GM12878 (cell line): ENCODE measurements around the gene CINP. TPM values are rescaled to one million over a fixed set of nuclear protein-coding genes. Genes with fewer than 3 reads are reported as not detected.

ENCODE experiments used
- ATAC-seq: fragments of 200-7000 bp; cut with Tn5 transposase; 3 replicates; pipeline ENCODE4 v1.9.1; 2020; ENCODE audit warnings: mild to moderate bottlenecking, moderate library complexity
- BruUV-seq: library from RNA; stranded (reverse); fragments of 400-500 nt; replicated peaks from 2 replicates; lab custom pipeline; 2021; lab: Mats Ljungman, UMichigan
- CTCF ChIA-PET: fragments of 300-600 bp; sonication (Branson Sonifier 250); formaldehyde crosslinking; extraction: SDS; loops from one replicate; lab custom pipeline; 2021; ENCODE audit warnings: inconsistent platforms; lab: Yijun Ruan, JAX
- POLR2A ChIA-PET: fragments of 350-600 bp; formaldehyde crosslinking; extraction: SDS; loops from one replicate; lab custom pipeline; 2021; ENCODE audit warnings: inconsistent platforms; lab: Charles Lee
- RAD21 ChIA-PET: fragments of 300-600 bp; sonication (Branson Sonifier 250); formaldehyde crosslinking; loops from one replicate; lab custom pipeline; 2023; ENCODE audit warnings: antibody characterized with exemption; ENCODE audit not compliant: unreplicated experiment; lab: Charles Lee
- SMC1A ChIA-PET: fragments of 300-600 bp; sonication (Branson Sonifier 250); formaldehyde crosslinking; loops from one replicate; lab custom pipeline; 2023; ENCODE audit not compliant: unreplicated experiment, uncharacterized antibody; lab: Charles Lee
- DNase-seq: peaks from one replicate; pipeline ENCODE4 v3.0.0-alpha.2; 2011; ENCODE audit warnings: low read depth, low spot score
- FAIRE-seq: peaks from 3 replicates; lab custom pipeline; 2011; peaks lifted over from hg19 to GRCh38; lab: Jason Lieb, UNC
- H2AFZ ChIP-seq: 2 replicates; pipeline ENCODE4 v1.6.0; 2011; ENCODE audit warnings: low read depth, low read length, control low read depth; ENCODE audit not compliant: control insufficient read depth
- H3K27ac ChIP-seq: 2 replicates; pipeline ENCODE4 v1.5.1; 2011; ENCODE audit warnings: control low read depth; ENCODE audit not compliant: control insufficient read depth, insufficient read depth
- H3K27me3 ChIP-seq, 2 experiments: replicated peaks in 1 of 2; 2 replicates each; pipeline versions ENCODE4 v1.6.0 to v1.6.1; 2011; ENCODE audit warnings: low read length in 1 of 2; ENCODE audit not compliant: control insufficient read depth in 2 of 2, insufficient read depth in 2 of 2
- H3K36me3 ChIP-seq, 2 experiments: 2 replicates each; pipeline ENCODE4 v1.5.1; 2011; ENCODE audit warnings: low read length in 1 of 2; ENCODE audit not compliant: control insufficient read depth in 2 of 2, insufficient read depth in 2 of 2
- H3K4me1 ChIP-seq: 2 replicates; pipeline ENCODE4 v1.6.1; 2011; ENCODE audit warnings: mild to moderate bottlenecking, low read length, moderate library complexity, mixed read lengths; ENCODE audit not compliant: control insufficient read depth, insufficient read depth
- H3K4me2 ChIP-seq: 2 replicates; pipeline ENCODE4 v1.6.0; 2011; ENCODE audit warnings: control low read depth; ENCODE audit not compliant: control insufficient read depth, insufficient read depth
- H3K4me3 ChIP-seq: fragments of 200-600 bp; sonication (generic); 2 replicates; pipeline ENCODE4 v1.5.1; 2016
- H3K79me2 ChIP-seq: 2 replicates; pipeline ENCODE4 v1.6.0; 2011; ENCODE audit warnings: low read length; ENCODE audit not compliant: control insufficient read depth, insufficient read depth
- H3K9ac ChIP-seq: 2 replicates; pipeline ENCODE4 v1.8.0; 2011; ENCODE audit warnings: low read length, control low read depth, mixed read lengths; ENCODE audit not compliant: control insufficient read depth, insufficient read depth
- H3K9me3 ChIP-seq: replicated peaks from 3 replicates; pipeline ENCODE4 v1.5.1; 2011; ENCODE audit warnings: mild to moderate bottlenecking, low read length; ENCODE audit not compliant: control insufficient read depth, insufficient read depth
- H4K20me1 ChIP-seq: 2 replicates; pipeline ENCODE4 v1.6.0; 2011; ENCODE audit not compliant: control insufficient read depth, insufficient read depth
- CBX3 ChIP-seq: fragments of 200-600 bp; sonication (generic); IDR thresholded peaks from 2 replicates; pipeline ENCODE4 v1.6.1; 2016; ENCODE audit warnings: low read depth, borderline replicate concordance
- CEBPB ChIP-seq, 2 experiments: fragments of 150-350 bp in 1 of 2; IDR thresholded peaks; 2 replicates each; pipeline ENCODE4 v1.6.1; 2012 to 2014; ENCODE audit warnings: low read depth in 2 of 2, low read length in 2 of 2, borderline replicate concordance in 1 of 2, inconsistent platforms in 1 of 2
- GABPA ChIP-seq: IDR thresholded peaks from 2 replicates; pipeline ENCODE4 v1.6.1; 2014; ENCODE audit warnings: antibody characterized with exemption, low read depth, mild to moderate bottlenecking, inconsistent platforms
- JUNB ChIP-seq: IDR thresholded peaks from 2 replicates; pipeline ENCODE4 v1.6.1; 2016; ENCODE audit warnings: antibody characterized with exemption, mild to moderate bottlenecking
- RCOR1 ChIP-seq: conservative IDR thresholded peaks from 2 replicates; pipeline ENCODE4 v1.6.1; 2012; ENCODE audit warnings: low read depth, low read length, improper control_type of control experiment
- SIN3A ChIP-seq: IDR thresholded peaks from 2 replicates; pipeline ENCODE4 v1.6.1; 2012; ENCODE audit warnings: low read depth, low read length, improper control_type of control experiment
- SUPT20H ChIP-seq: IDR thresholded peaks from 2 replicates; pipeline ENCODE4 v1.6.1; 2011; ENCODE audit warnings: low read depth, mild to moderate bottlenecking, low read length, moderate library complexity, borderline replicate concordance; ENCODE audit not compliant: control insufficient read depth
- ZNF207 ChIP-seq: fragments of 450-650 bp; IDR thresholded peaks from 2 replicates; pipeline ENCODE4 v1.6.1; 2014; ENCODE audit warnings: antibody characterized with exemption, mild to moderate bottlenecking, borderline replicate concordance
- ZNF24 ChIP-seq: fragments of 450-650 bp; IDR thresholded peaks from 2 replicates; pipeline ENCODE4 v1.6.1; 2017; ENCODE audit warnings: antibody characterized with exemption, mild to moderate bottlenecking
- WGBS: methylation state at CpG from one replicate; pipeline ENCODE4 v1.1.6; 2016; ENCODE audit warnings: low lambda C conversion rate; ENCODE audit not compliant: insufficient replicate concordance, insufficient coverage; ENCODE audit errors: missing lambda C conversion rate; 5-methylcytosine and 5-hydroxymethylcytosine counted together
- in situ Hi-C: fragments of 300-500 bp; cut with MboI; formaldehyde crosslinking; loops from 9 replicates; pipeline ENCODE4 v1.14.3; 2018; ENCODE audit warnings: mixed read lengths
- intact Hi-C: fragments of 100-400 bp; cut with micrococcal nuclease; formaldehyde crosslinking; loops from one replicate; pipeline ENCODE4 v1.14.2; 2022; ENCODE audit not compliant: unreplicated experiment
- polyA plus RNA-seq, 11 experiments: library from polyadenylated mRNA; depleted of rRNA in 4 of 11; unstranded in 6 of 11; stranded (reverse) in 5 of 11; fragments of >200 nt; fragmentation: Nextera tagmentation in 4 of 11; fragmentation: Illumina TruSeq in 1 of 11; extraction: Ambion mirVana in 4 of 11; extraction: Trizol in 1 of 11; gene quantifications; 1 replicate in 1 of 11; 2 replicates in 10 of 11; pipeline versions ENCODE4 v1.2.1 to v1.2.3, GENCODE V29; 2011 to 2016; ENCODE audit warnings: inconsistent platforms in 2 of 11, missing spikeins in 2 of 11, low read depth in 1 of 11
- total RNA-seq, 4 experiments: library from RNA; depleted of rRNA in 3 of 4; stranded (reverse); fragments of >200 nt in 3 of 4; fragmentation: Illumina TruSeq in 1 of 4; extraction: Trizol in 1 of 4; gene quantifications; 2 replicates each; pipeline versions ENCODE4 v1.2.1 to v1.2.3, GENCODE V29; 2013 to 2021
- TF ChIP-seq, protein P1 (sequence below): IDR thresholded peaks from 2 replicates; pipeline ENCODE4 v1.6.1; 2011; ENCODE audit warnings: mild to moderate bottlenecking, low read depth, low read length, moderate library complexity; ENCODE audit not compliant: insufficient replicate concordance
- TF ChIP-seq, protein P2 (sequence below): fragments of 450-650 bp; IDR thresholded peaks from 2 replicates; pipeline ENCODE4 v1.6.1; 2017; ENCODE audit warnings: mild to moderate bottlenecking, moderate library complexity

CINP gene
- total and polyA plus RNA-seq, 10 of the 15 experiments (the other 5 are each of a cell fraction or from before 2014, with no cell fraction given) = 45.4 to 73.3 (median 52.9) TPM

DNA sequence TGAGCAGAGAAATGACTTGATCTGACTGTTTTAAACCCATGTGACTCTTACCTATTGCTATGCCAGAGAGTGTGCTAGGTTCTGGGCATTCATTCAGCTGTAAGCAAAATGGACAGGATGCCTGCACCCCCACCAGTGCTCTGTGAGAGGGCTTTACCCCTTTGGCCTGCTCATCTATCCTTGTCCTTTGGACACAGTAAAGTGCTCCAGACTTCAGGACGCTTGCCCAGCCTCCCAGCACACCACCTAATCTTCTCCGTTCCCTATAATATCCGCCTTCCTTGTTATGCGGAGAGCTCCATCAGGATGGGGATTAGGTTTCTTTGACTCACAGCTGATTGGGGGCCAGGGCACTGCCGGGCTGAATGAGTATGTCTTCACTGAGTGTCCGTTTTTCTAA is 47.6 kb downstream of the CINP start:
- 95% methylated on average over 6 of the region's 6 CpGs for WGBS
- ChIA-PET CTCF (interaction anchor here (0.7 to 2.6 kb wide), 17 partner anchors 10 to 608 kb away, joined by 3 to 19 read pairs (median 4); partner anchors contain the start of gene MOK), RAD21 (interaction anchor here (0.5 to 2.1 kb wide), 9 partner anchors 10 to 367 kb away, joined by 3 to 21 read pairs (median 5); partner anchors contain the start of genes MOK and WDR20), SMC1A (interaction anchor here (0.9 to 2.7 kb wide), 4 partner anchors 11 to 356 kb away, joined by 3 to 15 read pairs (median 8); partner anchors contain the start of gene MOK), POLR2A (interaction anchor here (0.6 kb wide), 1 partner anchor 115 kb away, joined by 9 read pairs; no protein-coding TSS in a partner anchor)
- Histone ChIP-seq H3K36me3 (no peaks in the 10 kb centered on the region), H3K9ac (no peak overlapping the region), H3K27ac (no peak overlapping the region), H2AFZ (no peak overlapping the region), H3K79me2 (peaks cover 5% of the 10 kb centered on the region), H3K27me3 (no peaks in the 10 kb centered on the region), H3K4me1 (peaks cover 19% of the 10 kb centered on the region), H4K20me1 (no peaks in the 10 kb centered on the region), H3K4me3 (no peak overlapping the region), H3K9me3 (no peaks in the 10 kb centered on the region), H3K4me2 (no peak overlapping the region)
- DNase-seq = no peak
- ATAC-seq = no peak
- TF ChIP-seq CBX3 (no peak), ZNF24 (no peak), ZNF207 (no peak), SIN3A (no peak), CEBPB (IDR thresholded peaks at IDR 0.05; ENCODE audit: borderline replicate concordance in 1 of 2, low read depth in 2 of 2, low read length in 2 of 2) (no peak), GABPA (no peak), JUNB (no peak), RCOR1 (no peak), SUPT20H (no peak)
- TF ChIP-seq, protein P1, sequence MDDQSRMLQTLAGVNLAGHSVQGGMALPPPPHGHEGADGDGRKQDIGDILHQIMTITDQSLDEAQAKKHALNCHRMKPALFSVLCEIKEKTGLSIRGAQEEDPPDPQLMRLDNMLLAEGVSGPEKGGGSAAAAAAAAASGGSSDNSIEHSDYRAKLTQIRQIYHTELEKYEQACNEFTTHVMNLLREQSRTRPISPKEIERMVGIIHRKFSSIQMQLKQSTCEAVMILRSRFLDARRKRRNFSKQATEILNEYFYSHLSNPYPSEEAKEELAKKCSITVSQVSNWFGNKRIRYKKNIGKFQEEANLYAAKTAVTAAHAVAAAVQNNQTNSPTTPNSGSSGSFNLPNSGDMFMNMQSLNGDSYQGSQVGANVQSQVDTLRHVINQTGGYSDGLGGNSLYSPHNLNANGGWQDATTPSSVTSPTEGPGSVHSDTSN = no peak
- TF ChIP-seq, protein P2, sequence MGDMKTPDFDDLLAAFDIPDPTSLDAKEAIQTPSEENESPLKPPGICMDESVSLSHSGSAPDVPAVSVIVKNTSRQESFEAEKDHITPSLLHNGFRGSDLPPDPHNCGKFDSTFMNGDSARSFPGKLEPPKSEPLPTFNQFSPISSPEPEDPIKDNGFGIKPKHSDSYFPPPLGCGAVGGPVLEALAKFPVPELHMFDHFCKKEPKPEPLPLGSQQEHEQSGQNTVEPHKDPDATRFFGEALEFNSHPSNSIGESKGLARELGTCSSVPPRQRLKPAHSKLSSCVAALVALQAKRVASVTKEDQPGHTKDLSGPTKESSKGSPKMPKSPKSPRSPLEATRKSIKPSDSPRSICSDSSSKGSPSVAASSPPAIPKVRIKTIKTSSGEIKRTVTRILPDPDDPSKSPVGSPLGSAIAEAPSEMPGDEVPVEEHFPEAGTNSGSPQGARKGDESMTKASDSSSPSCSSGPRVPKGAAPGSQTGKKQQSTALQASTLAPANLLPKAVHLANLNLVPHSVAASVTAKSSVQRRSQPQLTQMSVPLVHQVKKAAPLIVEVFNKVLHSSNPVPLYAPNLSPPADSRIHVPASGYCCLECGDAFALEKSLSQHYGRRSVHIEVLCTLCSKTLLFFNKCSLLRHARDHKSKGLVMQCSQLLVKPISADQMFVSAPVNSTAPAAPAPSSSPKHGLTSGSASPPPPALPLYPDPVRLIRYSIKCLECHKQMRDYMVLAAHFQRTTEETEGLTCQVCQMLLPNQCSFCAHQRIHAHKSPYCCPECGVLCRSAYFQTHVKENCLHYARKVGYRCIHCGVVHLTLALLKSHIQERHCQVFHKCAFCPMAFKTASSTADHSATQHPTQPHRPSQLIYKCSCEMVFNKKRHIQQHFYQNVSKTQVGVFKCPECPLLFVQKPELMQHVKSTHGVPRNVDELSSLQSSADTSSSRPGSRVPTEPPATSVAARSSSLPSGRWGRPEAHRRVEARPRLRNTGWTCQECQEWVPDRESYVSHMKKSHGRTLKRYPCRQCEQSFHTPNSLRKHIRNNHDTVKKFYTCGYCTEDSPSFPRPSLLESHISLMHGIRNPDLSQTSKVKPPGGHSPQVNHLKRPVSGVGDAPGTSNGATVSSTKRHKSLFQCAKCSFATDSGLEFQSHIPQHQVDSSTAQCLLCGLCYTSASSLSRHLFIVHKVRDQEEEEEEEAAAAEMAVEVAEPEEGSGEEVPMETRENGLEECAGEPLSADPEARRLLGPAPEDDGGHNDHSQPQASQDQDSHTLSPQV = no peak
- in situ Hi-C loops = loop anchor here (5.0 to 25.0 kb wide), 2 partner anchors 353 to 553 kb away; partner anchors contain the start of genes DYNC1H1 and PPP2R5C
- no TSS peak for BruUV-seq
- intact Hi-C loops = loop anchor here (2.0 to 10.0 kb wide), 5 partner anchors 202 to 610 kb away; partner anchors contain the start of gene HSP90AA1
- FAIRE-seq = no peak
